NCI-H1436 treated with DMSO at 0.1 percent for 48 hours (cell line): Measurements from ENCODE around the gene CREBBP.
A peak's percentile ranks its signal among the peaks of the same experiment; 100 is the strongest.

Experiments used
- DNase-seq: peaks from one replicate; lab custom pipeline; 2025; lab: John Stamatoyannopoulos, UW

CREBBP gene

DNA sequence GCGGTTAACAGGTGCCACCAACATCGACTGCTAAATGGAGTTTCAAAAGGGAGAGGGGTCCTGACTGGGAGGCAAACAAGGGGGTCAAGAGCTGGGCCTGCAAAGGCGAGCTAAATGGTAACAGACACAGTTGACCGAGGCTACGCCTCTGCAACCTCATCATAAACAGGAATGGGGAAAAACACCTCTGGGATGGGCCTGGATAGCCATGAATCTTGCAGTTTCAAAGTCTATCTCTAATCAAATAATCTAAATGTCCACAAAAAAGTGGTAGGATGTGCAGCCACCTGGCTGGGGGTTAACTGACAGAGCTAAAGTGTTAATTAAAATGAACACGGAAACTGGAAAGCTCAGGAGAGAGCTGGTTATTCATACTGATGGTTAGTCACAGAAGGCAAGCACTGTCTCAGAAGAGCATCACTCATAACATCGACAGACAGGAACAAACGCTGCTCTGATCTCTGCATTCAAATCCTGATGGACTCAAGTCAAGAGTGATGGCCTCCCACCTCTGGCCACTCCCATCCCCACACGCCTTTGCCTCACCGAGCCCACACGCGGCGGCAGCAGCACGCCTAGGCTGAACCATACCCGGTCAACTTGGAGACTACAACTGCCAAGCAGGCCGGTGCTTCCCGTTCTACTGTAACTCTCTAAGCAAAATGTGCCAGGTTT lies 56.3 kb downstream of the CREBBP start:
- DNase-seq: no peak

DNA sequence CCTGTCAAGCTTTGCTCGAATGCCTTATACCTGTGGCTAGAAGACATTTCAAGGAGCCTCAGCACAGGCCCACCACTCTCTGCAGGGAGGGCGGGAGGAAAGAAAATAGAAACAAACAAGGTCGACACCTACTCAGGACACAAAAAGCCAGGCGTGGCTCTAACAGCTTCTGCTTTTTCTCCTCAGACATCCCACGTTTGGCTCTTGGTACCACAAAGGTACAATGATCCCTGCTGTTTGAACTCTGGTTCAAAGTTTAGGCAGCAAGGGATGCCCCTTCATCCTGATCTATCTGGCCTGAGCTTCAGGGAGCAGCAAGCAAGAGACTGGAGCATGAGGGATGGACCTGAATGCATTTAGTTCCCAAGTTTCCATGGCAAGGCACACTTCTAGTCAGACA lies 57.1 kb downstream of the CREBBP start:
- no peak for DNase-seq

DNA sequence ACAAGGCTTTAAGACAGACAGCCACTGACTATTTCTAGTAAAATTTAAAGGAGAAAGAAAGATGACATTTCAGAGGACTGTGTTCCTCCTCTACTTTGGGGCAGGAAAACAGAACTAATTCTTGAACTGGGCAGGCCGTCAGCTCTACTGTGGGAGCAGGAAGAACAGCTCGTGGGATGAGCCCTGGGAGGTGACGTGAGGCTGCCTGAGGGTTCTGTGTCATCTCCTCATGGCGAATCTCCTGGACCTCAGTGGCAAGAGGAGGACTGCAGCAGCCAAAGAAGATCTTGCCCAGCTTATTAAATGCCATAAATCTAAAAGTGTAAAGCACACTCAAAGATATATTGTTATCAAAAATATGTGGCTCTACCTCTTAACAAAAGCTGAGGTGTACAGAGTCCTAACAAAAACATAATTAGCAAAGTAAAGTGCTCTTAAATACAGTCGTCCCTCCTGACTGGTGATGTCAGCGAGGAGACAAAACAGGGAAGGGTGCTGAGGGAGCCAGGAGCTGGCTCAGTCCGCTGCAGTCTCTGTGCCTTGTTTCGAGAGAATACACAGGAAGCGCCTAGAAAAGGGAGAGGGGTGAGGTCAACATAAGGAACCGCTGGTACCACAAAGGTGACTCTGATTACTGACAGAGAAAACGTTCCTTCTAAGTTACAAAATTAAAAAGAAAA lies 58.0 kb downstream of the CREBBP start:
- DNase-seq: no peak

DNA sequence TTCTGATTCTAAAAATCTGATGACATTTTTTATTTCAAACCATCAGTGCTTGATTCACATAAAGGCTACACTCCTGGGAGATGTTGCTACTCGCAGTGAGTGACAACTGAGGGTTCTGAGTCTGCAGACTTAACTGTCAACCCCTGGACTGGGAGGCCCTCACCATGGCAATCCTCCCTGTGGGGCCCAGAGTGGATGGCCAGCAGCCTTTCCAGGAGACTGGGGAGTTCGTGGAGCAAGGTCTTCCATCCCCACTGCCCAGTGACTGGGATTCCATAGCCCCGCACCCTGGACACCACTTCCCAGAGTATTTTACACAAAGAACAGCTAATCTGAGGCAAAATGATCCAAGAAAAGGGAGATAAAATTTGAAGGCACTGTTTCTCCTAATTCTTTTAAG lies 59.3 kb downstream of the CREBBP start:
- DNase-seq: no peak

DNA sequence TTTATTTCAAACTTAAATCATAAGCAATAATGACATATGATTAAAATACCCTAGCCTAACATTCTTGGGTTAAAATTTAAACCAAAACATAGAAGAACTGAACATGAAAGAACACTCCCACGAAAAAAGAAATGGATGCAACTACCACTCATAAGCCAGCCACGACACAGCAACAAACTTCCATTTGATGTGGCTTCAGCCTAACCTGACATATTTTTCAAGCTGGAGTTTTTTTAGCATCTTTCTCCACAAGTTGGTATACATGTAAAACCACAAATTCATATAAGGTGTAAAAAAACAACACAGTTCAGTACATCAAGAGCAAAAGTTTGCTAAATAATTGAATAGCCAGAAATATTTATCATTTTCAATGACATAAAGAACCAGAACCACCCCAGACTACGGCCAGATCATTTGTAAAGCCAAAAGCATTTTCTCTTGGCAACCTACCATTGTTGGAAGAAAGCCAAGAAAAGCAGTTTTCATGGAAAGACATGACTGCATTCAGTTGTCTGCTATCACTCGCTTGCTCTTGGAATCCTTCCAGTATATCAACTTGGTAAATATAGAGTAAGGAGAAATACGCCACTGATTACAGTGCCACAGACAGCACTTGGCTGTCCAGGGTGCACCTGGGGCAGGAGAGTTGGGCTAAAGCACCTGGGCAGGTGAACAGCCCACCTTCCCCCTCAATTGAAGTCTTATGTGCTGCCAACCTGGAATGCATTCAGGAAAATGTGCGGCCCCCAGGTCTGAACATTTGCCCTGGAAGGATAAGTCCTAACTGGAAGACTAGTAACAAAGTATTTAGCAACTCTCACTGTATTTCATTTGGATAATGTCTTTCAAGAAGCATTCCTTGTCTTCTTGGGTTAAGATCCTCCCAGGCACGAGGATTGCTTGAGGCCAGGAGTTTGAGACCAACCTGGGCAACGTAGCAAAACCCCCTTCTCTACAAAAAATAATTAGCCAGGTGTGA lies 60.5 kb downstream of the CREBBP start:
- peak; percentile 48 for DNase-seq

DNA sequence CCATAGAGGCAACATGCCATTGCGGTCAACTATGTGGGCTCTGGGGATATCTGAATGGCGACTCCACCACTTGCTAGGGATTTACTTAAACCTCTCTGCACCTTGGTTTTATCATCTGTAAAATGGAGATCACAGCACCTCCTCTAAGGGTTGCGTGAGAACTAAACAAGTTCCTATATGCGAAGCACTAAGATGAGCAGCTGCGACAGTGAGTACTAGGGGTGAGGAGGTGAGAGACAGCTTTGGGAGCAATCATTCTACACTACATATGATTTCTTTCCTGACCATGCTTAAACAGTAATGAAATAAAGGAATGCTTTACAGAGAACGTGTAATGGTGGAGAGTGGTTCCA lies 61.4 kb downstream of the CREBBP start:
- DNase-seq: no peak

DNA sequence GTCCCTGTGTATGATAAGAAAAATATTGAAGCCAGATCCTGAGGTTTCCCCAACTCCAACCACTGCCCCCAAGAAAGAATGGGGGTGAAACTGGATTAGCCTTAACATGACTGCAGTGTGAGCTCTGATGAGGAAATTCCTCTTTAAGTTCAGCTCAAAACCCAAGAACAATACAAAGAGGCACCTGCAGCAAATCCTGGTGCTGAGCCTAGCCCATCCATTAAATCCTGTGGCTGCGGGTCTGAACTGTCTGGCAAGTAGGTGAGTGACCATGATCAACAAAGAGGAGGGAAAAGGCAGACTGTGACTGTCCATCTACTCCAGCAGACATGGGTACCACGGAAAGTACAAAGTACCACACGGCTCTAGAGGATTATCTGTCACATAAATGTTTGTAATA lies 64.2 kb downstream of the CREBBP start:
- no peak for DNase-seq

DNA sequence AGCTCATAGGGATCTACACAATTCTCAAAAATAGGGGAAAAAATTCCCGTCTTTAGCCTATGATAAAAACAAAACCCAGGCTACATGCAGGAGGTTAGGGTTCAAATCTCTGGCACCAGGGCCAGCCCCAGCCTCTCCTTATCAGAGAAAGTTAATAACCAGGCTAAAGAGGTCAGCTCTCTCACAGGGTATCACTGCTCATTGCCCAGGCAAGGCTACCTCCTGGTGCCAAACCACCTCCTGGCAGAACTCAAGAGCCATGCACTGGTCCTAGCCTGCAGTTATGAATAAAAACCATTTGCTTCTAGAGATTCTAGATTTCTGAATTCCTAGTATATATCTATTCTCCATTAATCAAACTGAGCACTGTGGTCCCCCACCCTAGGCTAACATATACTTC lies 65.8 kb downstream of the CREBBP start:
- no peak for DNase-seq

DNA sequence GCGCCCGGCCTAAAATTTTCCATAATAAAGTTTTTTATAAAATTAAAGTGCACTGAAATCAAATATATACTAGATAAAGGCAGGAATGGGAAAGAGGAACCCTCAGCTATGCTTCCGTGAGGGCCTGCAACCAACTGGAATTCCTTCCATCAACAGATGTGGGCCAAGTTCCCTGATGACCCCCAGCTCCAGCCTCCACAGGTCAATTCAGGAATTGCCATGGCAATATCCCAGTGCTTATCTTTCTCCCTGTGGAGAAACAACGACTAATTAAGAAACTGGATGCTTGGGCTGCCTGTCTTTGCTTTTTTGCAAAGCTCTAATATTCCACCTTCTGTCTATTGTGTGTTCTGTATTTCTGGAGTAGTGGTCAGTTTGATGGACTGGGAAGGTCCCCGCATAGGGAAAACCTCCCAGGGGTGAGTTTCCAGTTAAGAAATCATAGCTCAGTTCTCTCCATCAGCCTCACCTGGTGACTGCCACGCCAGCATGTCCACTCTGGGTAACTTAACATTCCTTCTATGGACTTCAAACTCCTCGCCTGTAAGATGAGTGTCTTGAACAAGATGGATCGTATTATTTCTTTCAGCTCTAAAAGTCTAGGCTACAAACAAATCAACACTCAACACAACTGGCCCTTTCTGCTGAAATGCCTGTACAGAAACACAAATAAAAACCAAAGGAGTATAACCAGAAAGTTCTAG lies 67.9 kb downstream of the CREBBP start:
- DNase-seq: no peak

DNA sequence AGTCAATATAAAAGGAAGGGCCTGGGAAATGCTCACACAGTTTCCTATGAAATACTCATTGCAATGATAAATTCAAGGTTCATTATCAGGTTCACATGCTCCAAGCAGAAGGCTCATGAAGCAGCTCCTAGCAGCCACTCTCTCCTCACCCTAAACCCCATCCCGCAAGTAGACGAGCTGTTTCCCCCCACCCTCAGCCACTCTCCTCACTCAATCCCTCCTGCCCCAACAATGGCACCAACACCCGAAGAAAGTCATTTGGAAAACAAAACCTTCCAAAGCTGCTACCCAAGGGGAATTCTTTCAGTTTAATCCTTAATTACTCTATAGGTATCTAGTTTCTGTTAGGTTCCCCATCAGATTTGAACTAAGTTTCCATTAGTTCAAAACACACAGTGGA lies 69.7 kb downstream of the CREBBP start:
- no peak for DNase-seq

DNA sequence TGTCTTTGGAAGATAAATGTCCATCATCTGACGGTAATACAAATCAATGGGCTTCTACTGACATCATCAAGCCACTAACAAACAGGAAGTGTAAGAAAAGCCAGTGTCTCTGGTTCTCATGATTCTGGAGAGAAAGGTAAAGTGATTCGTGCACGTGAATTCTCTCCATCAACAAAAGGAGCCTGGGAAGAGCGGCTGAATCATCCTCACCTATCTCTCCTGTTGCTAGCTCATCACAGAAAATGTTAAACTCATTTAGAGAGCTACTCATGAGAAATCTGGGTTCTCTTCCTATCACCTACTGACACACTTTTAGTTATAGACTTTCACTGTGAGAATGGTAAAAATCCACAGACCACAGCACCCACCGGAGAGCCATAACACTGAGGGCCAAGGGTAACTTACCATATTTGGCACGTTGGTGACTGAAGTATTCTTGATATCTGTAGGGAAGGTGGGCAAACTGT lies 70.3 kb downstream of the CREBBP start:
- DNase-seq: no peak

DNA sequence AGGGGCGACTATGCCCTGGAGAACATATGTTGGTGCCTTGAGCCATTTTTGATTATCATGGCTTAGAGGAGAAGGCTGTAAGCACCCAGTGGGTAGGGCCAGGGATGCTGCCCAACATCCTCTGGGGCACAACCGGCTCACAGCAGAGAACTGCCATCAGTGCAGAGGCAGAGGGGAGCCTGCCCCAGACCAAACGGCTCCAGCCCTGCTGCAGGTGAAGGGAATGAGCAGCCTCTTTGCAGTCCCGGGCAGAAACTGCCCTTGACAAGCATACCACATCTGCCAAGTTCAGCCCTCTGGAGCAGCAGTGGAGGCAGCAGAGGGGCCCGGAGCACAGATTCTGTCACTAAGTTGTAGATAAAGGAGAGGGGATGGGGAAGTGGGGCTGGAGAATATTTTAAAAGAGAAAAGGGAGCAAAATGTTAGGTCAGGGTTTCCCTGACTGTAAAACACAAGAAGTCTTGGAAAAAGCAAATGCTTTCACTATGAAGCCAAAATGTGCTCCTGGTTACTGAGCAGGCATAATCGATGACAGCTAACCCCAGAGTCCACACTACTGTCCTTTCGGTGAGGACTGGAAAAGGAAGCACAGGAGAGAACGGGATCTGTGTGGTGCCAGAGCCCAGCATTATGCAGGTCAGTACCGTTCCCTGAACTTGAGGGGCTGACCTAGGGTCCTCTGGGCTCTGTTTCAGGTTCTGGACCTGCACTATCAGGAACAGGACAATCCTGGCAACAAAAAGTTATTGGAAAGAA lies 72.0 kb downstream of the CREBBP start:
- DNase-seq: no peak

DNA sequence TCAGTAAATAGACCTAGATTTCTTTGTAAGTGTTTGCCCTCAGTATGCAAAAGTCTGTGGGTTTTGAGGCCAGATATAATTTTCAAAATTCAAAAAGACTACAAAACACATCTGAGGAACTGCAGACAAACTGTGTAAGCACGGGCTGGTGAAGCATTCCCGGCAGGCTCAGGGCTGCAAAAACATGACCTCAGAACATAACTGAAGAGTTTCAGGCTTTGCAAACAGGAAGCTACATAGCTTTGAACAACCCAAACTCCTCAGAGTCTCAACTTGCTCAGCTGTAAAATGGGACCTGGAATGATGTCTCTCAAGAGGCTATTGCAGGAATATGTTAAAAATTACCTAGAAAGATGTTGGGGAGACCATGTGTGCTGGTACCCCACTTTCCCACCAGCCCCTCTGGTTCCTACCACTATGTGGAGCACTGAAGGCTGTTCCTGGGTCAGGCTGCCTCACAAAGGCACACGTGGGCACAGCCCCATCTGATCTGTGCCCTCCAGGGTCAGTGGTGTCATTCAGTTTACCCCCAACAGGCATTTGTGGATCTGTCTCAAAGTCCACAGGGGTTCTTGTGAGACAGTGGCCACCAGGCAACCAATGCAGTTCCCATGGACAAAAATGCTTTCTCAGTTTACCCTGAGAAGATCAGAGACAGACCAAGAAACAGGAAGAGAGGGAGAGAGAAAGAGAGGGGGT lies 72.9 kb downstream of the CREBBP start:
- no peak for DNase-seq

DNA sequence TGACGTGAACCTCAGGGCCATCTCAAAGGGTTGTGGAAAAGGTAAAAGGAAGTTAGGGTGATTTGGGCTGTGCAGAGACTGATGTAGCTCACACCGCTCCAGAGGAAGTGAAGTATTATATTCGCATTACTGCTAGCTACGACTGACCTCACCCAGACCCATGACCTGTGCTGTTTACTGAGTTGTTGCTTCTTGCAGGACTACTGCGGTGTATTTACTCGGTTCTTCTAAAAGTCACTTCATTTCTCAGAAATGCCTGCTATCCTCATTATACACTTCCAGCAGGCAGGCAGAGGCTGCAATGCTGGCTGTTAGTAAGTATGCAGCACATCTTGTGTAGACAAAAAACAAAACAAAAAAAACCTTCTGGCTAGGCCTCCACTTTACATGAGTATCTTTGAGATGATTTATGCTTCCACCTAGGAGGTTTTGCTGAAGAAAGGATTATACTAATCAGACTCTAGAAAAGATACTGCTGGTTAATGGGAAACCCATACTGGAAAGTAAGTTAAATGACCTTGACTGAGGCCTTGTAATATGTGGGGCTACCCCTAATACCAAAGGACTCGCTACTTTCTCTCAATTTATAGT lies 76.0 kb downstream of the CREBBP start:
- DNase-seq: no peak

DNA sequence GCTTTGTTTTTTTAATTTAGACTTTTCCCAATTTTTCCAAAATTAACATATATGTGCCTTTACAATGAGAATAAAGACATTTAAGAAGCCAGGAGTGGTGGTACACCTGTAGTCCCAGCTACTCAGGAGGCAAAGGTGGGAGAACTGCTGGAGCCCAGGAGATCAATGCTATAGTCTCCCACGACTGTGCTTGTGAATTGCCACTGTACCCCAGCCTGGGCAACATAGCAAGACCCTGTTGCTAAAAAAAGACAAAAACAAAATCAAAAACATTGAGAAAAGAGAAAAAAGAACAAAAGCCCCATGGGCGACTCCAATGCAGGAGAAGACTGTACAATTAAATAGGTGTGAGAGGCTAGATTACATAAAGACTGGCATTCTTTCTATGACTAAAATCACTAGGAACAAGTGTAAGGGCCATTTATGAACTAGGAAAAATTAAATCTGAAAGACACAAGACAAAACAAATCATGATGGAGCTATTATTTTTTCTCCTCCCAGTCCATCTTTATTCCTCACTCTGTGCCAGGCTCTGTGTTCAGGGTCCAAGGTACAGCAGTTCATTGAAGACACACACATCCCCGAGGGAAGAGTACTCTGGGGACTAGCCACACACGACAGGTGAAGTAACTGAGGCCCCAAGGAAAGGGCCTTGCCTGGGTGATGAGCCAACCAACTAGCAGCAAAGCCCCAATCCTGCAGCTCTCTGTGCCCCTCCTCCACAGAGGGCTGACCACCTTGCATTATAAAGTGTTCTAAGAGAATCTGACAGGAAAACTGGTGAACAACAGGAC lies 79.8 kb downstream of the CREBBP start:
- no peak for DNase-seq

DNA sequence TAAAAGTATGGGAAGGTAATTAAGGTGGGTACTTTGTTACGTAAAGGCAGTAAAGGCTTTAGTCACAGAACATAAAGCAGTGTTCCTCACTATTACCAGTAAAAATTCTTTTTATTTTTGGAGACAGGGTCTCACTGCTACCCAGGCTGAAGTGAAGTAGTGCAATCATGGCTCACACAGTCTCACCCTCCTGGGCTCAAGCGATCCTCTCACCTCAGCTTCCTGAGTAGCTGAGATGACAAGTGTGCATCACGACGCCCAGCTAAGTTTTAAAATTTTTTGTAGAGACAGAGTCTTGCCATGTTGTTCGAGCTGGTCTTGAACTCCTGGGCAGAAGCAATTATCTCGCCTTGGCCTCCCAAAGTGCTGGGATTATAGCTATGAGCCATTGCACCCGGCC lies 80.5 kb downstream of the CREBBP start:
- DNase-seq: no peak

DNA sequence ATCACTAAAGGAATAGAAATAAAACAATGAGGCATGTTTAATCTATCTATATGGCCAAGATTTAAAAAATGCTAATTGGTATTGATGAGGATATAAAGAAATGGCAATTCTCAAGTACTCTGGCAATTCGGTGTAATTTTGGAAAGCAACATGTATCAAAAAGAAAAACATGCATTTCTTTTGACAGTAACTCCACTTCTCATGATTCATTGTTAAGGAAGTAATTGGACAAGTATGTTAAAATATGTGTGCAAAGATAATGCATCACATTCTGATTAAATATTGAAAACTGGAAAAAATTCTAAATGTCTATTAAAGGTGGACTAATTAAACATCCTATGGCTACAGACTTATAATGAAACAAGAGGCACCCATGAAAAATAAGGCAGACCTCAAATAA lies 81.2 kb downstream of the CREBBP start:
- DNase-seq: no peak

DNA sequence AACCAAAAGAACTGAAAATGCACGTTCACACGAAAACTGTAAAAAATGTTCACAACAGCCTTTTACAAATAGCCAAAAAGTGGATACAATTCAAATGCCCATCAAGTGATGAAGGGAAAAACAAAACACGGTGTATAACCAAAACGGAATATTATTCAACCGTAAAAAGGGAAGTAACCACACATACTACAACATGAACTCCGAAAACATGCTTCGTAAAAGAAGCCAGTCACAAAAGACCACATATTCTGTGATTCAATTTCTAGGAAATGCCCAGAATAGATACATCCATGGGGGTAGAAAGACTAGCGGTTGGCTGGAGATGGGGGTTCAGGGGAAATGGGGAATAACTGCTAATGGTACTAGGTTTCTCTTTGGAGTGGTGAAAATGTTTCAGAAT lies 81.7 kb downstream of the CREBBP start:
- DNase-seq: no peak
